H1 (cell line): ENCODE results near the gene SAPCD1. TPM values are rescaled to one million over a fixed set of nuclear protein-coding genes. Genes with fewer than 3 reads are reported as not detected.

Experiments
- CTCF ChIA-PET: fragments of 300-600 bp; sonication (Branson Sonifier 250); formaldehyde crosslinking; loops from one replicate; lab custom pipeline; 2021; ENCODE audit not compliant: partially characterized antibody; lab: Charles Lee
- POLR2A ChIA-PET: fragments of 300-600 bp; sonication (Branson Sonifier 250); formaldehyde crosslinking; loops from one replicate; lab custom pipeline; 2021; ENCODE audit warnings: inconsistent platforms; ENCODE audit not compliant: partially characterized antibody; lab: Charles Lee
- DNase-seq, 2 experiments: peaks; one replicate each; pipeline versions ENCODE4 v3.0.0 to v3.0.0-alpha.2; 2010 to 2022; ENCODE audit warnings: low spot score in 2 of 2, low read depth in 1 of 2, mixed read lengths in 1 of 2
- FAIRE-seq: peaks from 2 replicates; lab custom pipeline; 2011; peaks lifted over from hg19 to GRCh38; lab: Jason Lieb, UNC
- H2AFZ ChIP-seq: 2 replicates; pipeline ENCODE4 v1.8.1; 2012; ENCODE audit warnings: low read length, inconsistent platforms
- H2AK5ac ChIP-seq: 2 replicates; pipeline ENCODE4 v1.6.1; 2013; ENCODE audit warnings: low read depth, low read length
- H2BK120ac ChIP-seq: replicated peaks from 2 replicates; pipeline ENCODE3; 2013; ENCODE audit warnings: low read depth, low read length, inconsistent platforms
- H2BK12ac ChIP-seq: 2 replicates; pipeline ENCODE4 v1.6.1; 2013; ENCODE audit warnings: low read depth, low read length
- H2BK15ac ChIP-seq: 2 replicates; pipeline ENCODE4 v1.6.1; 2013; ENCODE audit warnings: low read length
- H2BK20ac ChIP-seq: 2 replicates; pipeline ENCODE4 v1.6.1; 2013; ENCODE audit warnings: low read length
- H2BK5ac ChIP-seq: 2 replicates; pipeline ENCODE4 v1.6.1; 2013; ENCODE audit warnings: low read depth, low read length
- H3K14ac ChIP-seq: 2 replicates; pipeline ENCODE4 v1.6.1; 2013; ENCODE audit warnings: inconsistent platforms; ENCODE audit not compliant: insufficient read length
- H3K18ac ChIP-seq: 2 replicates; pipeline ENCODE4 v1.6.1; 2013; ENCODE audit warnings: low read length; ENCODE audit errors: extremely low read depth
- H3K23ac ChIP-seq: 2 replicates; pipeline ENCODE4 v1.6.1; 2013; ENCODE audit warnings: inconsistent platforms; ENCODE audit not compliant: insufficient read length
- H3K23me2 ChIP-seq: 2 replicates; pipeline ENCODE4 v1.6.1; 2013; ENCODE audit warnings: low read depth, low read length
- H3K27ac ChIP-seq: 2 replicates; pipeline ENCODE4 v1.6.1; 2011; ENCODE audit warnings: low read depth, low read length, inconsistent platforms
- H3K27me3 ChIP-seq, 4 experiments: replicated peaks in 1 of 4; 1 replicate in 1 of 4; 2 replicates in 3 of 4; pipeline versions ENCODE4 v1.6.1 to v1.8.1; 2011 to 2013; ENCODE audit warnings: low read length in 3 of 4, mild to moderate bottlenecking in 3 of 4, inconsistent platforms in 2 of 4, mixed read lengths in 2 of 4, moderate library complexity in 1 of 4; ENCODE audit not compliant: control insufficient read depth in 3 of 4, insufficient read depth in 3 of 4; ENCODE audit errors: extremely low read depth in 1 of 4
- H3K36me3 ChIP-seq, 4 experiments: 2 replicates each; pipeline versions ENCODE4 v1.6.1 to v1.8.1; 2011 to 2013; ENCODE audit warnings: mild to moderate bottlenecking in 4 of 4, low read length in 3 of 4, moderate library complexity in 2 of 4, control low read depth in 1 of 4, inconsistent platforms in 1 of 4; ENCODE audit not compliant: insufficient read depth in 4 of 4, control insufficient read depth in 2 of 4
- H3K4ac ChIP-seq: replicated peaks from 2 replicates; pipeline ENCODE3; 2013; ENCODE audit warnings: low read length, low read depth, mixed read lengths, inconsistent platforms; ENCODE audit not compliant: insufficient read length
- H3K4me1 ChIP-seq, 4 experiments: replicated peaks in 1 of 4; 1 replicate in 1 of 4; 2 replicates in 3 of 4; pipeline versions ENCODE4 v1.6.1 to v1.8.1; 2011 to 2013; ENCODE audit warnings: low read length in 3 of 4, inconsistent platforms in 2 of 4, mixed read lengths in 1 of 4; ENCODE audit not compliant: insufficient read depth in 4 of 4, control insufficient read depth in 3 of 4
- H3K4me2 ChIP-seq, 2 experiments: 2 replicates each; pipeline versions ENCODE4 v1.6.1 to v1.8.1; 2011 to 2013; ENCODE audit warnings: low read depth in 2 of 2, low read length in 2 of 2, control low read depth in 1 of 2, inconsistent platforms in 1 of 2, mild to moderate bottlenecking in 1 of 2; ENCODE audit not compliant: insufficient read depth in 1 of 2
- H3K4me3 ChIP-seq, 4 experiments: fragments of 200-600, 300-600 bp in 1 of 4; sonication (generic), shearing (Covaris generic), sonication (Bioruptor Twin) in 1 of 4; 2 replicates each; pipeline versions ENCODE4 v1.5.1 to v1.8.1; 2011 to 2016; ENCODE audit warnings: low read length in 4 of 4, low read depth in 3 of 4, control low read depth in 2 of 4, inconsistent platforms in 2 of 4, mild to moderate bottlenecking in 2 of 4, mixed read lengths in 1 of 4, moderate library complexity in 1 of 4; ENCODE audit not compliant: insufficient read depth in 2 of 4; ENCODE audit errors: extremely low read depth in 1 of 4
- H3K56ac ChIP-seq: replicated peaks from 2 replicates; pipeline ENCODE3; 2013; ENCODE audit warnings: low read depth, mild to moderate bottlenecking, mixed read lengths, low read length, inconsistent platforms; ENCODE audit not compliant: insufficient read length
- H3K79me1 ChIP-seq: 2 replicates; pipeline ENCODE4 v1.6.1; 2013; ENCODE audit warnings: low read depth, low read length, control low read depth
- H3K79me2 ChIP-seq, 2 experiments: 2 replicates each; pipeline versions ENCODE4 v1.6.1 to v1.8.1; 2012 to 2013; ENCODE audit warnings: low read length in 2 of 2, mild to moderate bottlenecking in 2 of 2, inconsistent platforms in 1 of 2; ENCODE audit not compliant: insufficient read depth in 2 of 2, control insufficient read depth in 1 of 2
- H3K9ac ChIP-seq, 4 experiments: replicated peaks in 1 of 4; 1 replicate in 1 of 4; 2 replicates in 3 of 4; pipeline versions ENCODE4 v1.6.1 to v1.8.1; 2011 to 2013; ENCODE audit warnings: low read depth in 3 of 4, low read length in 3 of 4, control low read depth in 2 of 4, mild to moderate bottlenecking in 2 of 4, moderate library complexity in 2 of 4, inconsistent platforms in 1 of 4; ENCODE audit errors: extremely low read depth in 1 of 4
- H3K9me3 ChIP-seq, 2 experiments: 2 replicates each; pipeline versions ENCODE4 v1.6.1 to v1.8.1; 2012 to 2013; ENCODE audit warnings: mild to moderate bottlenecking in 2 of 2, moderate library complexity in 2 of 2, control low read depth in 1 of 2, inconsistent platforms in 1 of 2, low read depth in 1 of 2, low read length in 1 of 2, mixed read lengths in 1 of 2; ENCODE audit not compliant: insufficient read depth in 2 of 2
- H4K20me1 ChIP-seq, 2 experiments: replicated peaks in 1 of 2; 2 replicates each; pipeline versions ENCODE3 to v1.8.1; 2011 to 2013; ENCODE audit warnings: inconsistent platforms in 2 of 2, low read length in 2 of 2, mild to moderate bottlenecking in 1 of 2; ENCODE audit not compliant: insufficient read depth in 2 of 2, control insufficient read depth in 1 of 2
- H4K5ac ChIP-seq: 2 replicates; pipeline ENCODE4 v1.6.1; 2013; ENCODE audit warnings: low read length, low read depth, mixed read lengths, inconsistent platforms; ENCODE audit not compliant: insufficient read length
- H4K8ac ChIP-seq: 2 replicates; pipeline ENCODE4 v1.8.0; 2013; ENCODE audit warnings: mild to moderate bottlenecking, moderate library complexity, low read length, inconsistent platforms; ENCODE audit not compliant: insufficient read depth; ENCODE audit errors: extremely low read depth
- H4K91ac ChIP-seq: replicated peaks from 2 replicates; pipeline ENCODE3; 2013; ENCODE audit warnings: low read length, mixed read lengths, inconsistent platforms; ENCODE audit not compliant: insufficient read length
- SIN3A ChIP-seq, 2 experiments: IDR thresholded peaks in 1 of 2; conservative IDR thresholded peaks in 1 of 2; 2 replicates each; pipeline ENCODE4 v1.6.1; 2011 to 2012; ENCODE audit warnings: low read length in 2 of 2, improper control_type of control experiment in 1 of 2, low read depth in 1 of 2, mild to moderate bottlenecking in 1 of 2
- WGBS, 2 experiments: shearing (Covaris generic) in 1 of 2; methylation state at CpG; one replicate each; pipeline versions ENCODE4 v1.1.6 to v1.1.7; 2013 to 2015; ENCODE audit warnings: low lambda C conversion rate in 2 of 2, mixed read lengths in 2 of 2, inconsistent platforms in 1 of 2, low coverage in 1 of 2, missing lambda C conversion rate in 1 of 2; ENCODE audit not compliant: insufficient replicate concordance in 2 of 2, insufficient coverage in 1 of 2, insufficient read length in 1 of 2; ENCODE audit errors: extremely low coverage in 1 of 2, missing lambda C conversion rate in 1 of 2; 5-methylcytosine and 5-hydroxymethylcytosine counted together
- polyA plus RNA-seq, 7 experiments: library from polyadenylated mRNA; depleted of rRNA in 3 of 7; stranded (reverse) in 5 of 7; unstranded in 2 of 7; fragments of >200 nt in 5 of 7; fragments of 200-250 nt in 2 of 7; gene quantifications; 1 replicate in 5 of 7; 2 replicates in 1 of 7; 4 replicates in 1 of 7; pipeline versions ENCODE4 v1.2.1 to v1.2.3, GENCODE V29; 2011 to 2013; ENCODE audit warnings: missing spikeins in 2 of 7, mixed read lengths in 2 of 7
- total RNA-seq: library from RNA; stranded (reverse); fragmentation: NEBNext Ultra II Directional; extraction: Animal tissue kit (Norgen Biotek cat#: 25700); gene quantifications from 2 replicates; pipeline ENCODE4 v1.2.1, GENCODE V29; 2021

Gene SAPCD1
- total and polyA plus RNA-seq, 2 of the 8 experiments (the other 6 are each of a cell fraction or from before 2014, with no cell fraction given): 3.1 to 5.9 TPM

DNA sequence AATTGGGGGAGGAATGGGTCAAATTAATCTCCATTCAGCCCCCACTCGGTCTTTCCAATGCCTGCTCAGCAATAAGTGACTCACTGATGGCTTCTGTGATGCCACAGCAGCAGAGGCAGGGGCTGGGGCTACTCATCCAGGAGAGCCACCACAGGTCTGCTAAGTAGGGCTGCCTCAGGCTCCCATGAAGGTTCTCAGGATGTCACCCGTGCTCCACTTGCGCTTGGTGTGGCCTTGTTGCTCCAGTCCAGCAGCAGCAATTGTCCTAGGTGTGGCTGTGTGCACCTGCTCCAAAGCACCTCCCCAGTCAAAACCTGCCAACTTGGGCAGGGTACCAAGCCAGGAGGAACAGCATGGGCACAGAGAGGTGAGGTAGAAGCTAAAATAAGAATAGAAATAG is 40.3 kb upstream of the SAPCD1 start:
- CTCF ChIA-PET: interaction anchor here (0.9 to 3.7 kb wide), 3 partner anchors 13 to 44 kb away, joined by 3 to 18 read pairs (median 4); no protein-coding TSS in a partner anchor
- H4K5ac ChIP-seq: no peak overlapping the region
- H3K23ac ChIP-seq: no peak overlapping the region
- FAIRE-seq (no peak), DNase-seq (no peak)
- H3K9me3 ChIP-seq: no peaks in the 10 kb centered on the region
- no peak overlapping the region for H3K9ac ChIP-seq
- 96% methylated on average over 3 of the region's 3 CpGs; no CpG with 5 or more reads in 1 of the 2 experiments for WGBS, 2 experiments
- no peak overlapping the region for H2BK5ac ChIP-seq
- H4K8ac ChIP-seq: no peak overlapping the region
- POLR2A ChIA-PET: interaction anchor here (0.6 to 7.2 kb wide), 7 partner anchors 16 to 181 kb away, joined by 3 to 73 read pairs (median 4); partner anchors contain the start of genes CLIC1, DDX39B, GPANK1 and MSH5
- H3K14ac ChIP-seq: no peak overlapping the region
- H3K56ac ChIP-seq: no peak overlapping the region
- no peaks in the 10 kb centered on the region for H3K23me2 ChIP-seq
- no peak overlapping the region for H2BK20ac ChIP-seq
- no peak overlapping the region for H2AK5ac ChIP-seq
- H2BK12ac ChIP-seq: no peak overlapping the region
- H3K4me1 ChIP-seq: peaks cover 0 to 15% (median 14%) of the 10 kb centered on the region in 4 experiments; a peak in 6 of 7 replicates
- H2BK15ac ChIP-seq: no peak overlapping the region
- no peak overlapping the region for H3K4me3 ChIP-seq
- no peak overlapping the region for H3K4ac ChIP-seq
- no peak overlapping the region for H4K91ac ChIP-seq
- H3K27me3 ChIP-seq: no peaks in the 10 kb centered on the region
- no peaks in the 10 kb centered on the region for H3K79me1 ChIP-seq
- no peak overlapping the region for H2AFZ ChIP-seq
- H2BK120ac ChIP-seq: no peak overlapping the region
- H3K27ac ChIP-seq: no peak overlapping the region
- peaks cover 0 to 7% (median 4%) of the 10 kb centered on the region in 4 experiments; a peak in 5 of 8 replicates for H3K36me3 ChIP-seq
- H3K79me2 ChIP-seq: no peaks in the 10 kb centered on the region
- no peak overlapping the region for H3K4me2 ChIP-seq
- no peak overlapping the region for H3K18ac ChIP-seq
- no peaks in the 10 kb centered on the region for H4K20me1 ChIP-seq
- no peak for TF ChIP-seq SIN3A (conservative IDR thresholded peaks at IDR 0.05 in 1 of 2, IDR thresholded peaks at IDR 0.05 in 1 of 2; ENCODE audit: low read depth in 1 of 2, low read length in 2 of 2)
